IPS-15b (cell line): ENCODE measurements around the gene GASK1A.

Source experiments
- H3K27me3 ChIP-seq: one replicate; pipeline ENCODE4 v1.6.1; 2013; ENCODE audit warnings: low read length; ENCODE audit not compliant: control insufficient read depth, insufficient read depth
- H3K36me3 ChIP-seq: one replicate; pipeline ENCODE4 v1.6.1; 2013; ENCODE audit warnings: low read length; ENCODE audit not compliant: control insufficient read depth, insufficient read depth
- H3K4me1 ChIP-seq: one replicate; pipeline ENCODE4 v1.6.1; 2013; ENCODE audit warnings: mild to moderate bottlenecking, low read length; ENCODE audit not compliant: control insufficient read depth, insufficient read depth
- H3K4me3 ChIP-seq: one replicate; pipeline ENCODE4 v1.5.1; 2013; ENCODE audit warnings: low read depth, low read length
- H3K9ac ChIP-seq: one replicate; pipeline ENCODE4 v1.6.1; 2013; ENCODE audit warnings: low read depth, mild to moderate bottlenecking, low read length
- H3K9me3 ChIP-seq: one replicate; pipeline ENCODE4 v1.6.1; 2013; ENCODE audit warnings: mild to moderate bottlenecking, low read length; ENCODE audit not compliant: control insufficient read depth, insufficient read depth

The GASK1A gene

GRCh38 chr3:43015991-43016865 lies 37.1 kb downstream of the GASK1A start:
- no peaks in the 10 kb centered on the region for H3K9me3 ChIP-seq
- no peaks in the 10 kb centered on the region for H3K36me3 ChIP-seq
- H3K4me1 ChIP-seq: no peaks in the 10 kb centered on the region
- no peaks in the 10 kb centered on the region for H3K27me3 ChIP-seq
- H3K4me3 ChIP-seq: no peak overlapping the region
- no peak overlapping the region for H3K9ac ChIP-seq

- Histone ChIP-seq H3K9me3 (no peaks in the 10 kb centered on the region), H3K4me3 (no peak overlapping the region), H3K4me1 (no peaks in the 10 kb centered on the region), H3K27me3 (no peaks in the 10 kb centered on the region), H3K9ac (no peak overlapping the region), H3K36me3 (no peaks in the 10 kb centered on the region)
Measured at GRCh38 chr3:43017004-43017403, 37.9 kb downstream of the GASK1A start.

- Histone ChIP-seq H3K36me3 (no peaks in the 10 kb centered on the region), H3K4me3 (no peak overlapping the region), H3K9me3 (no peaks in the 10 kb centered on the region), H3K4me1 (no peaks in the 10 kb centered on the region), H3K9ac (no peak overlapping the region), H3K27me3 (no peaks in the 10 kb centered on the region)
Measured at GRCh38 chr3:43017593-43018195, 38.6 kb downstream of the GASK1A start.

- no peaks in the 10 kb centered on the region for H3K4me1 ChIP-seq
- no peaks in the 10 kb centered on the region for H3K9me3 ChIP-seq
- H3K9ac ChIP-seq: no peak overlapping the region
- no peaks in the 10 kb centered on the region for H3K27me3 ChIP-seq
- H3K4me3 ChIP-seq: no peak overlapping the region
- H3K36me3 ChIP-seq: no peaks in the 10 kb centered on the region
Measured at GRCh38 chr3:43018246-43018645, 39.1 kb downstream of the GASK1A start.

GRCh38 chr3:43019006-43019809 lies 40.1 kb downstream of the GASK1A start:
- Histone ChIP-seq H3K9ac (no peak overlapping the region), H3K36me3 (no peaks in the 10 kb centered on the region), H3K4me3 (no peak overlapping the region), H3K27me3 (no peaks in the 10 kb centered on the region), H3K4me1 (no peaks in the 10 kb centered on the region), H3K9me3 (no peaks in the 10 kb centered on the region)

GRCh38 chr3:43019826-43020225 lies 40.7 kb downstream of the GASK1A start:
- Histone ChIP-seq H3K36me3 (no peaks in the 10 kb centered on the region), H3K27me3 (no peaks in the 10 kb centered on the region), H3K9ac (no peak overlapping the region), H3K4me1 (no peaks in the 10 kb centered on the region), H3K9me3 (no peaks in the 10 kb centered on the region), H3K4me3 (no peak overlapping the region)

- Histone ChIP-seq H3K36me3 (no peaks in the 10 kb centered on the region), H3K4me3 (no peak overlapping the region), H3K9me3 (no peaks in the 10 kb centered on the region), H3K4me1 (peaks cover 2% of the 10 kb centered on the region), H3K9ac (no peak overlapping the region), H3K27me3 (no peaks in the 10 kb centered on the region)
Measured at GRCh38 chr3:43021186-43021585, 42.1 kb downstream of the GASK1A start.

GRCh38 chr3:43022121-43022520 lies 43.0 kb downstream of the GASK1A start:
- Histone ChIP-seq H3K36me3 (no peaks in the 10 kb centered on the region), H3K9me3 (no peaks in the 10 kb centered on the region), H3K27me3 (no peaks in the 10 kb centered on the region), H3K9ac (no peak overlapping the region), H3K4me1 (peaks cover 2% of the 10 kb centered on the region), H3K4me3 (no peak overlapping the region)

GRCh38 chr3:43023066-43023465 lies 44.0 kb downstream of the GASK1A start:
- Histone ChIP-seq H3K9me3 (no peaks in the 10 kb centered on the region), H3K4me3 (no peak overlapping the region), H3K4me1 (peaks cover 2% of the 10 kb centered on the region), H3K36me3 (no peaks in the 10 kb centered on the region), H3K9ac (no peak overlapping the region), H3K27me3 (no peaks in the 10 kb centered on the region)

- Histone ChIP-seq H3K4me3 (no peak overlapping the region), H3K9me3 (no peaks in the 10 kb centered on the region), H3K36me3 (no peaks in the 10 kb centered on the region), H3K27me3 (no peaks in the 10 kb centered on the region), H3K4me1 (peaks cover 2% of the 10 kb centered on the region), H3K9ac (no peak overlapping the region)
Measured at GRCh38 chr3:43023746-43024145, 44.6 kb downstream of the GASK1A start.

- no peak overlapping the region for H3K4me3 ChIP-seq
- no peaks in the 10 kb centered on the region for H3K27me3 ChIP-seq
- H3K4me1 ChIP-seq: peaks cover 2% of the 10 kb centered on the region
Measured at GRCh38 chr3:43024181-43024885, 45.2 kb downstream of the GASK1A start.

More at GRCh38 chr3:43024181-43024885, 45.2 kb downstream of the GASK1A start:
- H3K36me3 ChIP-seq: no peaks in the 10 kb centered on the region
- H3K9ac ChIP-seq: no peak overlapping the region
- no peaks in the 10 kb centered on the region for H3K9me3 ChIP-seq
